GM12801 (cell line): ENCODE data around the gene VIPAS39.

Source experiments
- TF ChIP-seq, protein P1 (sequence below): IDR thresholded peaks from one replicate; pipeline ENCODE4 v1.5.1; 2011; ENCODE audit warnings: control low read depth; ENCODE audit not compliant: insufficient read length; ENCODE audit errors: extremely low read depth

Gene VIPAS39

GRCh38 chr14:77482422-77482821 lies 25.0 kb upstream of the VIPAS39 start:
- TF ChIP-seq, protein P1, sequence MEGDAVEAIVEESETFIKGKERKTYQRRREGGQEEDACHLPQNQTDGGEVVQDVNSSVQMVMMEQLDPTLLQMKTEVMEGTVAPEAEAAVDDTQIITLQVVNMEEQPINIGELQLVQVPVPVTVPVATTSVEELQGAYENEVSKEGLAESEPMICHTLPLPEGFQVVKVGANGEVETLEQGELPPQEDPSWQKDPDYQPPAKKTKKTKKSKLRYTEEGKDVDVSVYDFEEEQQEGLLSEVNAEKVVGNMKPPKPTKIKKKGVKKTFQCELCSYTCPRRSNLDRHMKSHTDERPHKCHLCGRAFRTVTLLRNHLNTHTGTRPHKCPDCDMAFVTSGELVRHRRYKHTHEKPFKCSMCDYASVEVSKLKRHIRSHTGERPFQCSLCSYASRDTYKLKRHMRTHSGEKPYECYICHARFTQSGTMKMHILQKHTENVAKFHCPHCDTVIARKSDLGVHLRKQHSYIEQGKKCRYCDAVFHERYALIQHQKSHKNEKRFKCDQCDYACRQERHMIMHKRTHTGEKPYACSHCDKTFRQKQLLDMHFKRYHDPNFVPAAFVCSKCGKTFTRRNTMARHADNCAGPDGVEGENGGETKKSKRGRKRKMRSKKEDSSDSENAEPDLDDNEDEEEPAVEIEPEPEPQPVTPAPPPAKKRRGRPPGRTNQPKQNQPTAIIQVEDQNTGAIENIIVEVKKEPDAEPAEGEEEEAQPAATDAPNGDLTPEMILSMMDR = no peak

DNA sequence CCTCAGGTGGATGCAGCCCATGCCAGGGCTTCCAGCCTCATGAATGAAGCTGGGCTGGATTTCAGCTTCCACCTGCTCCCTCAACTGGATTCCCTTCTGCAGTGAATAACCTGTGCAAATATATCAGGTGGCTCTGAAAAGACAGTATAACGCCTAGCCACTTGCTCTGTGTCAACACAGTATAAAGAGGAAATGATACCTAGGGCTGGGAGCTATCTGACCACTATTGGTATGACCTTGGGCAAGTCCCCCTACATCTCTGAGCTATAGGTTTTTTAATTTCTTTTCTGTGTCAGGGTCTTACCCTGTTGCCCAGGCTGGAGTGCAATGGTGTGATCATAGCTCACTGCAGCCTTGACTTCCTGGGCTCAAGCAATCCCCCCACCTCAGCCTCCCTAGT lies 21.4 kb upstream of the VIPAS39 start:
- TF ChIP-seq, protein P1 = no peak

- TF ChIP-seq, protein P1 = no peak
Measured at GRCh38 chr14:77478029-77478428, 20.6 kb upstream of the VIPAS39 start.

GRCh38 chr14:77475432-77476115 lies 18.2 kb upstream of the VIPAS39 start:
- TF ChIP-seq, protein P1 = no peak

DNA sequence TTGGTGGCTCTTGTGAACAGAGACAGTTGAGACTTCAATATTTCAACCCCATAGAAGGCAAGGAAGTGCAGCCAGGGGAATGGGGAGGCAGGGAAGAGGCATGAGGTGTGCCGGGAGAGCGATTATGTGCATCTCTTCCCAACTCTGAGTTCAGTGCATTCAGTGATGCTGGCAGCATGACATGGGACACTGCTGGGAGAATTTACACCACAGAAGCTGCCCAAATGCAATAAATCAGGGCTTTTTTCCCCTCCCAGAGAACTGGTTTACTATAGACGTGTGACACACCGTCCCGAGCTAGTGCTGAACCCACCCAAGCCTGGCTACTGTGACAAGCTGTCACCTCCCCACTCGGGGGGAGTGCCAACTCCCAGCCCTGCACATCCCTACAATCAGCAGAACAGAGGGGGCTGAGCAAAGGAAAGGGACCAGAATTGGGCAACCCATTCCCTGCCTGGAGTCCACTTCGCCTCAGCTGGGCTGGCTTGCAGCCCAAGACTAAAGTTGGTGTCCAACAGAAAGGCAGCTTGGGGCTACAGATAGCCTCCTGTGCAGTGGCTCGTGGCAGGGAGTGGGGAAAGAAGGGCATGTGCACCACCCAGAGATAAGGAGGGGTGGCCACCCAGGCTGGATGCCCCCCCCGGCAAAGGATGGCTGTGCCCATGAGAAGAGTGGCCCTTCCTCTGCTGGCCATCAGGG lies 17.2 kb upstream of the VIPAS39 start:
- TF ChIP-seq, protein P1 = no peak

DNA sequence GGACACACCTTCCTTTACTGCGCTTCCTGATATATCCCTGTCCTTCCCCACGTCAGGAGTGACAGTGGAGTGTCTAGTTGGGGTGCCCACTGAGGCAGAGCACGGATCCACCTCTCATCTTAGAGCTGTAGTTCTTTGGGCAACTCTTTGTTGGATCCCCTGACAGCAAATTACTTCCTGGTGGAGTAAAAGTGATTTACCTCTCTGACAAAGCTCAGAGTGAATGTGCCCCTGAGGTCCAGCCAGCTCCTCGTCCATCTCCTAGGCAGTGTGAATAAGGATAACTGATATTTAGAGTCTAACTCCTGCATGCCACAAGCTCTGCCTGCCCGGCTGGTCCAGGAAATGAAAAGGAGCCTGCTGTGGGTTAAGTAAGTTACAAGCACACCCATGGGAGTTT lies 16.5 kb upstream of the VIPAS39 start:
- TF ChIP-seq, protein P1 = no peak

- TF ChIP-seq, protein P1 = no peak
Measured at GRCh38 chr14:77470224-77470870, 12.9 kb upstream of the VIPAS39 start.
